WERI-Rb-1 (cell line): ENCODE data around the gene MEMO1.

Experiments
- DNase-seq: peaks from one replicate; pipeline ENCODE4 v3.0.0-alpha.2; 2020
- H3K27ac ChIP-seq: fragments of 250-450 bp; sonication (Bioruptor Pico); 2 replicates; pipeline ENCODE4 v1.5.1; 2020; ENCODE audit warnings: mild to moderate bottlenecking, moderate library complexity
- H3K27me3 ChIP-seq: fragments of 250-450 bp; sonication (Bioruptor Pico); 2 replicates; pipeline ENCODE4 v1.5.1; 2021; ENCODE audit warnings: mild to moderate bottlenecking, low read depth, moderate library complexity; ENCODE audit not compliant: insufficient read depth, severe bottlenecking
- H3K36me3 ChIP-seq: fragments of 250-450 bp; sonication (Bioruptor Pico); 2 replicates; pipeline ENCODE4 v1.5.1; 2020; ENCODE audit warnings: mild to moderate bottlenecking, moderate library complexity
- H3K4me3 ChIP-seq: 2 replicates; pipeline ENCODE4 v1.5.1; 2011; ENCODE audit warnings: low read depth, mild to moderate bottlenecking, control low read depth, low read length
- H3K9me3 ChIP-seq: fragments of 250-450 bp; sonication (Bioruptor Pico); 2 replicates; pipeline ENCODE4 v1.5.1; 2021; ENCODE audit warnings: mild to moderate bottlenecking, moderate library complexity; ENCODE audit not compliant: severe bottlenecking
- CTCF ChIP-seq: IDR thresholded peaks from 2 replicates; pipeline ENCODE4 v1.5.1; 2011; ENCODE audit warnings: low read depth, mild to moderate bottlenecking, control low read depth, inconsistent platforms, low read length

The MEMO1 gene

GRCh38 chr2:31893094-31893493 lies 117.7 kb downstream of the MEMO1 start:
- Histone ChIP-seq H3K27ac (no peak overlapping the region), H3K27me3 (no peaks in the 10 kb centered on the region), H3K9me3 (peaks cover 6% of the 10 kb centered on the region), H3K36me3 (no peaks in the 10 kb centered on the region; the same call in 1 of the 2 replicates), H3K4me3 (no peak overlapping the region)
- no peak for TF ChIP-seq CTCF
- no peak for DNase-seq

- Histone ChIP-seq H3K27ac (no peak overlapping the region), H3K36me3 (no peaks in the 10 kb centered on the region; the same call in 1 of the 2 replicates), H3K27me3 (no peaks in the 10 kb centered on the region), H3K9me3 (no peaks in the 10 kb centered on the region), H3K4me3 (no peak overlapping the region)
- TF ChIP-seq CTCF = no peak
- DNase-seq = no peak
Observed at GRCh38 chr2:31889044-31889443, 121.8 kb downstream of the MEMO1 start.

- Histone ChIP-seq H3K36me3 (no peaks in the 10 kb centered on the region; the same call in 1 of the 2 replicates), H3K9me3 (no peaks in the 10 kb centered on the region), H3K27ac (no peak overlapping the region), H3K4me3 (no peak overlapping the region), H3K27me3 (no peaks in the 10 kb centered on the region)
- no peak for DNase-seq
- TF ChIP-seq CTCF = no peak
Observed at GRCh38 chr2:31888550-31888949, 122.3 kb downstream of the MEMO1 start.

- DNase-seq = no peak
- Histone ChIP-seq H3K27ac (no peak overlapping the region), H3K36me3 (no peaks in the 10 kb centered on the region; the same call in 1 of the 2 replicates), H3K4me3 (no peak overlapping the region), H3K9me3 (no peaks in the 10 kb centered on the region), H3K27me3 (no peaks in the 10 kb centered on the region)
- peak; percentile 58 for TF ChIP-seq CTCF
Observed at GRCh38 chr2:31886700-31887099, 124.1 kb downstream of the MEMO1 start.

GRCh38 chr2:31877008-31877407 lies 133.8 kb downstream of the MEMO1 start:
- Histone ChIP-seq H3K27ac (no peak overlapping the region), H3K36me3 (no peaks in the 10 kb centered on the region), H3K27me3 (no peaks in the 10 kb centered on the region), H3K4me3 (no peak overlapping the region), H3K9me3 (no peaks in the 10 kb centered on the region)
- no peak for TF ChIP-seq CTCF
- DNase-seq = no peak

- H3K4me3 ChIP-seq = no peak overlapping the region
- no peak for DNase-seq
- no peaks in the 10 kb centered on the region for H3K36me3 ChIP-seq
- no peaks in the 10 kb centered on the region for H3K27me3 ChIP-seq
- no peak for TF ChIP-seq CTCF
- H3K9me3 ChIP-seq = no peaks in the 10 kb centered on the region
- H3K27ac ChIP-seq = no peak overlapping the region
Observed at GRCh38 chr2:31874071-31874470, 136.7 kb downstream of the MEMO1 start.
